Fibroblast of upper back skin (primary cell): ENCODE measurements around the gene WWOX.
A peak's percentile ranks its signal among the peaks of the same experiment; 100 is the strongest.

Source experiments
- DNase-seq: peaks from one replicate; pipeline ENCODE4 v3.0.0-alpha.2; 2013

WWOX gene

GRCh38 chr16:79136955-79137354 lies 1037.5 kb downstream of the WWOX start:
- no peak for DNase-seq

GRCh38 chr16:79137426-79137939 lies 1038.0 kb downstream of the WWOX start:
- DNase-seq, result no peak

GRCh38 chr16:79139799-79140198 lies 1040.3 kb downstream of the WWOX start:
- DNase-seq, result no peak

GRCh38 chr16:79143026-79143425 lies 1043.6 kb downstream of the WWOX start:
- no peak for DNase-seq

GRCh38 chr16:79150151-79150550 lies 1050.7 kb downstream of the WWOX start:
- DNase-seq, result no peak

GRCh38 chr16:79150632-79151310 lies 1051.3 kb downstream of the WWOX start:
- no peak for DNase-seq

GRCh38 chr16:79154086-79154485 lies 1054.6 kb downstream of the WWOX start:
- DNase-seq, result no peak

- DNase-seq, result no peak
Observed at GRCh38 chr16:79155471-79155870, 1056.0 kb downstream of the WWOX start.

GRCh38 chr16:79155904-79156303 lies 1056.5 kb downstream of the WWOX start:
- DNase-seq, result no peak

GRCh38 chr16:79156761-79157160 lies 1057.3 kb downstream of the WWOX start:
- DNase-seq, result no peak

GRCh38 chr16:79158337-79158736 lies 1058.9 kb downstream of the WWOX start:
- no peak for DNase-seq

- no peak for DNase-seq
Observed at GRCh38 chr16:79159261-79160049, 1060.0 kb downstream of the WWOX start.

- DNase-seq, result no peak
Observed at GRCh38 chr16:79162977-79163376, 1063.5 kb downstream of the WWOX start.

- no peak for DNase-seq
Observed at GRCh38 chr16:79163691-79164387, 1064.4 kb downstream of the WWOX start.

- no peak for DNase-seq
Observed at GRCh38 chr16:79164388-79164995, 1065.0 kb downstream of the WWOX start.

GRCh38 chr16:79165079-79165478 lies 1065.6 kb downstream of the WWOX start:
- DNase-seq, result no peak

GRCh38 chr16:79165506-79165905 lies 1066.1 kb downstream of the WWOX start:
- DNase-seq, result no peak

GRCh38 chr16:79167893-79168292 lies 1068.4 kb downstream of the WWOX start:
- no peak for DNase-seq

- DNase-seq, result no peak
Observed at GRCh38 chr16:79168321-79168720, 1068.9 kb downstream of the WWOX start.

GRCh38 chr16:79169239-79169638 lies 1069.8 kb downstream of the WWOX start:
- peak; percentile 23 for DNase-seq

GRCh38 chr16:79170555-79171246 lies 1071.2 kb downstream of the WWOX start:
- peak; percentile 14 for DNase-seq

- DNase-seq, result no peak
Observed at GRCh38 chr16:79171504-79171903, 1072.0 kb downstream of the WWOX start.
